GM18870 (cell line): ENCODE results near the gene C4orf50.

ENCODE experiments used
- ATAC-seq: cut with Tn5 transposase; IDR thresholded peaks from one replicate; pipeline ENCODE4 v1.9.1; 2021; ENCODE audit warnings: moderate library complexity; ENCODE audit not compliant: unreplicated experiment

Gene C4orf50

DNA sequence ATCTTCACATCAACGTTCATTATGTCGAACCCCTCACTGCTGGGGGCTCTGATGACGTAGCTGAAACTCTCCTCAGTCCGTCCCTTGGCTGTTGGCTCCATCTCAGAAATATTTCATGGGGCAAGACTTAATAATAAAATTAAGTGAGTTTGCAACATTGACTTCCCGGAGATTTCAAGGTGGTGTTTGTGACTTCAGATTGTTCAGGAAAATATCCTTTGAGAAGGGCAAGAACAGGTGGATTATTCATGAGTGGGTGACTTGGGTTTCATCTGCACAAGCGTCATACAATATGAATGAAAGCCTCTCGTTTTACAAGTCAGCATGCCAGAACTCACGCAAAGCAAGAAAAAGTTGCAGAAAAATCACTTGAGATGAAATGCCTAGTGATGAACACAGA lies at the start of gene C4orf50:
C4orf50 (minus strand) TSS at position 101 of the 400 bp plus-strand sequence.
- no peak for ATAC-seq

DNA sequence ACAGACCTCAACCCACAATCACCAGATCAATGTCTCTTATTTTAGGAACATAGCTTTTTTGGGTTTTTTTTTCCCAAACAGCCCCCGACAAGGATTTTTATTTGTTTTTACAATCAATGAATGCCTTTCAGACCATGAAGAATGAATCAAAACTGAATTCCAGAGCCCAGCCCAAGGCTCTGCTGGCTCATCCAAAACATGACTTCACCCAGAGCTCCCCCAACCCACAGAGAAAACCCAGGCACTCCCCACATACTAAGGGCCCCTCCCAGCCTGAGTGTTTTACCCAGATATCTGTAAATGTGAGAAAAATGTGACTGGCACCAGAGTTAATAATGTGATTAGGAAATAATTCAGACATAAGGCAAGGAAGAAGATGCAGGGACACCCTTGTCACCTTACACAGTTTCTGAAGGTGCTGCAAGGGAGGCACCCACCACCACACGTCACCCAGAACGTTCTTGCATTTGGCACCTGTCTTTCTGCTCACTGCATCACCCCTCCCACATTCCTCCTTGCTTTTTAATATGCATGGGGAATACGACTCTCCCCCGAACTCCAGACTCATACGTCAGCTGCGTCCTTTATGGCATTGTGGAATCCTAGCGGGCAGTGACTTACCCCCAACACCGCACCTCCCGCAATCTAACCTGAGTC lies 47.8 kb upstream of the C4orf50 start:
- no peak for ATAC-seq

DNA sequence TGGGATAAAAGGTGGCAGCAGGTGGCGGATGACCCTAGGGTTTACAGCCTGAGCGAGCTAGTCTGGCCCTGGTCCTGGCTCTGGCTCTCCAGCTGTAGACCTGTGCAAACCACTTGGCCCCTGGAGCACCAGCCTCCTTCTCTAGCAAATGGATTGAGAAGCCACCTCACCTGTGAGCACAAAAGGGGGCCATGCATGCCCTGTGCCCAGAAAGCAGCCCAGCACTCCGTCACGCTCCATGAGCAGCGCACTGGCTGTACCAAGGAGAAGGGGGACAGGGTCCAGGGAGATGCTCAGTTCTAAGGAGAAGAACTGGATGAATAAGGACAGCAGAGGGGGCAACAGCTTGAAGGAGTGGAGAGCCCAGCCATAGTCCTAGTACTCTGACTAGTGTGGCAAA lies 46.9 kb upstream of the C4orf50 start:
- ATAC-seq = no peak

DNA sequence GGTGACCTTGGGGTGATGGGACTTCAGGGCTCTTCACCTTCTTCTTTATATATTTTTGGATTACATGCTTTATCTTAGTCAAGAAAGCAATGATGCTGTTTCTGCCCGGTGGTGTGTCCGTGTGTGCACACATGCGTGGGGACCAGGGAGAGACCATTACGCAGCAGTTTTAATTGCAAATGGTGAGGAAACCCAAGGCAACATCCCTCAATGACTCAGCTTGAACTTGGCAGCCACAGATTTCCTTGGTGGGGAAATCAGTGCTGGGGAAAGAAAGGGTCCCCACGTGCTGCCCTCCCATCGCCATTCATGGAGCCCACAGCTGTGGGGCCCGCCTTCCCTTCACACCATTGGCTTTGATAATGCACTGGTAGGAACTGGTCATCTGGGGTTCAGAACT lies 46.2 kb upstream of the C4orf50 start:
- ATAC-seq = no peak

DNA sequence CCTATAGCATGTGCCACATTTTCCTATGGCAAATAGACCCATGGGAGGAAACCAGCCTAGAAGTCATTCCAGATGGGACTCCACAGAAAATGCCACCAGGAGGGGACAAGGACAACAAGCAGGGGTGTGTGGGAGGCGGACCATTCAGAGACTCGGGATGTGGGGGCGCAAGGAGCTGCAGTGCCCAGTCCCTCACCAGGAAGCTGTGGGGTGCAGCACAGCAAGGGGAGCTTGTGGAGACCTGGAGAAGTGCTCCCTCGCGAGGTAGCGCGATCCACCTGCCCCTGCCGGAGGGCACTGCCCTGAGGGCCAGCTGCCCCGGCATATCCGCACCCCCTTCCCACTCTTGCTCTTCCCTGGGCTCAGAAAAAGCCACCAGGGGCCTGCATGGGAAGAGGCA lies 45.5 kb upstream of the C4orf50 start:
- ATAC-seq = no peak

DNA sequence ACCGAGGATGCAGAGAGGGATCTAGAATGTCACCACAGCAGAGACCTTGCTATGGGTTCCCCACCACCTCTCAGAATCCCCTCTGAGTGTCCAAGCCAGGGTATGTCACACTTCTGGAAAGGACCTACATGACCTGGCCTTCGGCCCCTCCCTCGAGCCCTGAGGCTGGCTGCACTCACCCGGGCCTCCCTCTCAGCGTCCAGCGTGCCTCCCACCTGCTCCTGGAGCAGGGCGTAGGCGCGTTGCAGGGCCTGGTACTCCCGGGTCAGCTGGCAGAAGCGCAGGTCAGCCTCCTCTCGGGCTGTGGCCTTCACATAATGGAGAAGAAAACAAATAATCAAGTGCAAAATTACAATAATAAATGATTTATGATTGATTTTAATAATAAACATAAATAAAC lies 43.9 kb upstream of the C4orf50 start:
- no peak for ATAC-seq

DNA sequence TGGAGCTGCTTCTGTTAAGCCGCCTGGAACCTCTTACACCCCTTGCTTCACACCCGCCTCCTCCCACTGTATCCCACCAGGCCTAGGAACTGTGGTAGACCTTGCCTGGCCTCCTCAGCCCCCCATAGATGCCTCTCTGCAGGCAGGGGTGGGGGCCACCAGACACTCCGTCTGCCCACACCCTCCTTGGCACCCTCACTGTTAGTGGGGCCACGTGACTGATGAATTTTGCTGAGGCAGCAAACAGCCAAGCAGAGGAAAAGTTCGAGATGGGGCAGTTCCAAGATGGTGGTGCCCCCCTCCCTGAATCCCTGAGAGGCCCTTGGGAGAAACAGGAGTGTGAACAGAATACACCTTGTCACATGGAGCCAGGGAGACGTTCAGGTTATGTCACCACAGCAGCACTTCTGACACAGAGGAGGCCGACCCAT lies 41.2 kb upstream of the C4orf50 start:
- no peak for ATAC-seq

DNA sequence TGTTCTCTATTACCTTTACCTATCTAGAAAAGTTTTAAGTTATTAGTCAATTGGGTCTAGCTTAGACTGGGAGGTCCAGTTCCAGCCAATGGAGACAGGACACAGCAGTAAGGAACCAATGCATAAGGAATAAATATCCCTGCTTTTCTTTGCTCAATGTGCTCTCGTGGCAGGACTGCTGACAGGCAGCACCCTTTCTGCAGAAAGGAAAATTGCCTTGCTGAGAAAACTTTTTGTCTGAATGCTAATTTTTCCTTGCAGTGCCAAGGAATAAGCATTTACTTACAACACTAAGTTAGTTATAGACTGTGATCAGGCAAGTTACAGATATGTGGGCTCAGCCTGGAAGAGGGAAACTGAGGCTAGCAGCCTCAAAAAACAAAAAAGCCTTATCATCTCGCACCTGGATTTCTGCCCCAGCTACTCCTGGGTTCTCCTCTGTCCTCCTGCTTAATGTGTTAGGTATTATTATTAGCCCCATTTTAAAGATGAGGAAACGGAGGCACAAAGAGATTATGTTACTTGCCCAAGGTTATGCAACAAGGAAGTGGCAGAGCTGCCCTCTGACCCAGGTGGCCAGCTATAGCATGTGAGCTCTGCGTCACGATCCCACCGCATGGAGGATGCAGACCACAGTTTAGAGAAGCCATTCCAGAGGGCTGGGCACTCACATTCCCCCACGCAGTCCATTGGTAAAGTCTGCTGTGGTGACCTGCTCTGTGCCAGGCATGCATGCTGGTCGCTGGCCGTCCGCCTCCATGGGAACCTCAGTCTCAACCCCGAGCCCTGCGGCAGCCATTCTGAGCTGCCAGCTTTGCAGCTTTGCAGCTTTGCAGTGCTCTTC lies 40.5 kb upstream of the C4orf50 start:
- no peak for ATAC-seq

DNA sequence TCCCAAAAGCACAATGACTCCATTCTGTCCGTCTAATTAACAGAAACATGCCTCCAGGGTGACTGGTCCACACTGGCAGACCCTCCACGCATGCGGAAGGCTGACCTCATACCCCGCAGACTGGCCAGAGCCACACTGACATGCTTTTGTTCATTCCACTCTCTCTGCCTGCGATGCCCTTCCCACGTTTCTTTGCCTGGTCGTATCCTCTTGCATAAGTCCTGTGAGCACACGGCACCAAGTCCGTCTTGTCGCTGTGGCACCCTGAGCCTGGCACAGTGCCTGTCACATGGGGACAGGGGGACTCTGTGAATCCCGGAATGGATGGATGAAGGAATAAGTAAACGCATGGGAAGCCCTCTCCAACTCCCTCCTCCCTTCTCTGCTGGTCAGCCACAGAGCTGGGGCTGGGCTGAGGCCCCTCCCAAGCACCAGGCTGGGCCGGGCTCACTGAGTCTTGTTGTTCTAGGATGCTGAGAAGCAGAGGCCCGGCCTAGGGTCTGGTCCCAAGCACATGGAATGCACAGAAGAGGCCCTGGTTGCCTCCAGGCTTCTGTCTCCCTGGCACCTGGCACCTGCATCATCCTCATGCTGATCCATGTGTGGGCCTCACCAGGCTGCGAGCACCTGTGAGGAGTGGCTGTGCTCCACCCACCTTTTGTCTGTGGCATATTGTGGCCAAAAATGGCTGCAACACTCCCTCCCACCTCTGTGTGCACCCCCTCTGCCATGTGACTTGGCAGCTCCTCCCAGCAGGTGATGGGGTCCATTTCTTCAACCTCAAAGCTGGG lies 38.9 kb upstream of the C4orf50 start:
- no peak for ATAC-seq

DNA sequence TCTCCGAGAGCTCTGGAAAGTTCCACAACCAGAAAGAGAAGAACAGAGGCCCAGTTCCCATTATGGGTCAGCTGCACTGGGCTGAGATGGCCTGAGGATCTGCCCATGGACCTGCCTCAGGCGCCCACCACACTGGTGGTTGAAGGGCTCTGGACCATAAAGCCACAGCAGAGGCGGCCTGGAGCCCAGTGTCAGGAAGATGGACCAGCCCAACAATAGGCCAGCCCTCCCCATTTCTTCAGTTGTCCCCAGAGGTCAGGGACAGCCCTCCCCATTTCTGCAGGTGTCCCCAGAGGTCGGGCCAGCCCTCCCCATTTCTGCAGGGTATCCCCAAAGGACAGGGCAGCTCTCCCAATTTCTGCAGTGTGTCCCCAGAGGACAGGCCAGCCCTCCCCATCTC lies 37.2 kb upstream of the C4orf50 start:
- no peak for ATAC-seq

DNA sequence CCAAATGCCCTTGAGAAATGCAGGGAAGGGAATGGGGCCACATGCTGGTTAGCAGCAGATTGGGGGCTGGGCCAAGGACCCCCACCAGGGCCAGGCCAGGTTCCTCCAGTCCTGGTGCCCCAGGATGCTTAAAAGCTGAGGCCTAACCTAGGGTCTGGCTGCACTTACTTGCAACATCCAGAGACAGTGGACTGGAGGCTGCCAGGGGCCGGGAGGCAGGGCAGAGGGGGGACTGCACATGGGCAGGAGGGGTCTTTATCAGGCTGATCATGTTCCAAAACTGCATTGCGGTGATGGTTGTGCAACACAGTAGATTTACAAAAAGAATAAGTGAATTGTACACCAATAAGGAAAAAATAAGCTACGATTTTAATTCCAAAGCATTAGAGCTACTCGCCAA lies 36.8 kb upstream of the C4orf50 start:
- no peak for ATAC-seq

DNA sequence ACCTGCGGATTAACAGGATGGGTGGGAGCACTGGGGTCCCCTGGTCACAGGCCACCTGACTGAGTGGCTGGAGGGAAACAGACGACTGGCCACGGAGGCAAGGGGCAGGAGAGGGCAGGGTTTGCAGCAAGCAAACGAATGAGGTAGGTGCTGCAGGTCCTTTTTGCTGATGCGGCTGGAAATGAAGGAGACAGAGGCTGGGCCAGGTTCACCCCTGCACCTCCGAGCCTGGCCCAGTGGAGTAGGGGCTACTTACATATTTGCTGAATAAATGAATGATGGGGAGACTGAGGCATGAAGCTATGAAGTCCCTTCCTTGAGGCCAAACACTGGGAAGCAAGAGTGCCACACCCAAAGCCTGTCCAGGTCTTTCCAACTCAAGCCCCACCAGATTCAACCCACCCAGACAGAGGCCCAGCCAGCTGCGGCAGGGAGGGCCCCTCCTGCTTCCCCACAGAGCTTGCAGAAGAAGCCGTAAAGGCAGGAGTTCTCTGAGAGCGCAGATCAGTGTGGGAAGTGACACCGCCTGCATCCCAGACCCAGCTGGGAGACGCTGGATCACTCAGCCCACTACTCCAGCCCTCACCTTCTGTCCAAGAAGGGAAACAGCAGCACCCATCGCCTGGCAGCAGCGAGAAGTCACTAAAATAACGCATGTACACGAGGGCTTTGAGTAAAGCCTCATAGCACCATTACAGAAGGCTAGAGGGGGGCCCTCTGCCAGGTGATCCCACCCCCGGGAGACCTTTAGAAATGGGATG lies 36.1 kb upstream of the C4orf50 start:
- no peak for ATAC-seq

DNA sequence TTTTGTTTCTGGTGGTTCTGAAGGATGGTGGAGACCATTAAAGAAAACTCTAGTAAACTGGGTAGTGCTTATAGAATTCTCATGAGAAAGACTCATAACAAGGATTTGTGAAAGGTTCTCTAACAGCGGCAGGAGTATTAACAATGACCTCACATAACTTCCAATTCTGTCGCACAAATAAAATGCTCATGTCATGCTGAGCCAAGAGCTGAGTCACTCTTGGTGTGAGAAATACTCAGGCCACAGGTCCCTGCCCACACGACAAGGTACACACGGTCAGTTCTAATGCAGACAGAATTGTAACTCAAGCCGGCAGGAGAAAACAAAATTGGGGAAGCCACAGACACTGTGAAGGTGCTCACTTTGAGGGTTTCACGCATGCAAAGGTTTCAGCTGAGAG lies 34.4 kb upstream of the C4orf50 start:
- ATAC-seq = no peak

DNA sequence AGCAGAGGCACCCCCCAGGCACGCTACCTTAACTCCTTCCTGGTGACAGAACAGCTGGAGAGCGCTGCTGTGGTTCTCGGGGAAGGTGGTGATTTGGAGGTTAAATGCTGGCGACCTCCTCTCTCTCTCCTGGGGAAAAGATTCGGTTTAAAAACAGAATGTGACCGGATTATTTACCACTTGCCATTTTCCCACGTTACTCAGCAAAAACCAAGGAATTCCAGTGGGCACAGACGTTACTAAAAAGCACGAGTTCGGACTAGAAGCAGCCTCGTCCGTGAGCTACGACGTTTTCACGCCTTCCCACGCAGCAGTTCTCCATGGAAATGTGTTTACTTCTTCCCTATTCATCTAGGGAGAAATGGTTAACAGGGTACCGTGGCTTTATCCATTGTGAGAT lies 32.3 kb upstream of the C4orf50 start:
- no peak for ATAC-seq

DNA sequence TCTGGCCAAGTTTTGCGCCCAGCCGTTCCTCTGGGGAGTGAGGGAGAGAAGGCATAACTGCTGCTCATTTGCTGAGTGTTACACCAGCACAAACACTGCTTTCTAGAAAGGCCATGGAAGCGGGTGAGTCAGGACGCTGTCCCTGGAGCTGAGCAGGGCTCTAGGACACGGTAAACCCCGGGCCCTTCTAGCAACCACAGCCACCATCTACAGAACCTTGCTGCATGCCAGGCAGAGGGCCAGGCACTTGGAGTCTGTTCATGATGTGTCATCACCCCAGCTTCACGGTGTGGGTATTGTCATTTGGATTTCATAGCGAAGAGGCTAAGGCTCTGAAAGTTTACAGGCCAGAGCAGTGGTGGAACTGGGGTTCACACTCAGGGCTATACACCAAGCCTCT lies 31.8 kb upstream of the C4orf50 start:
- no peak for ATAC-seq

DNA sequence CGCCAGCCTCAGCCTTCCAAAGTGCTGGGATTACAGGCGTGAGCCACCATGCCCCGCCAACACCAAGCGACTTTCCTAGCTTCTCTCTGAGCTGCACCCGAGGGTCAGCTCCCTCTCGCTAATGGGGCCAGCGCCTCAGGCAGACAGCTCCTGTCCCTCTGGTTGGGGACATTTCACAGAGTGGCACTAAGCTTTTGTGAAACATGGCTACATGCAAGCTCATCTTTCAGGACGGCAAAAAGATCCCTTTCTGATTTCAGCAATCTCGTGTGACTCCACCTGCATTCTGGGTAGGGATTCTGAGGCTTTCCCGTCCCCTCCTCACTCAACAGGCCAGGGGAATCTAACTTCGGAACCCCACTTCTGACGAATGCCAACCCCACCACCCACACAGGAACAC lies 31.0 kb upstream of the C4orf50 start:
- ATAC-seq = no peak

DNA sequence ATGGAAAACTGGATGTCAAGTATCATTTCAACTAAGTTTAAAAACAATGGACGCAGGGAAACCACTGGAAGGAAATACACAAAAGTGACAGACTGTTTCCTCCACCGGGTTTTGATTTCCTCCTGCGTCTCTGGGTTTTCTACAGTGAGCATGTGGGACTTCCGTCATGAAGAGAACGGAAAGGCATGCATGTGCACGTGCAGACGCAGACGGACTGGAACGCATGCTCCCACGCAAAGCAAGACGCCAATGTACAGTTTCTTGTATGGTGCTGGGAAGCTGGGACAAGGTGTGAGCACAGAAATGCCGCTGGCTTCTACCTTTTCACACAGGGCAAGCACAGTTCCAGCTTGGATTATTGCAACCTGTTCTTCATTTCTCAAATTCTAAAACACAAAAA lies 30.3 kb upstream of the C4orf50 start:
- ATAC-seq = no peak

DNA sequence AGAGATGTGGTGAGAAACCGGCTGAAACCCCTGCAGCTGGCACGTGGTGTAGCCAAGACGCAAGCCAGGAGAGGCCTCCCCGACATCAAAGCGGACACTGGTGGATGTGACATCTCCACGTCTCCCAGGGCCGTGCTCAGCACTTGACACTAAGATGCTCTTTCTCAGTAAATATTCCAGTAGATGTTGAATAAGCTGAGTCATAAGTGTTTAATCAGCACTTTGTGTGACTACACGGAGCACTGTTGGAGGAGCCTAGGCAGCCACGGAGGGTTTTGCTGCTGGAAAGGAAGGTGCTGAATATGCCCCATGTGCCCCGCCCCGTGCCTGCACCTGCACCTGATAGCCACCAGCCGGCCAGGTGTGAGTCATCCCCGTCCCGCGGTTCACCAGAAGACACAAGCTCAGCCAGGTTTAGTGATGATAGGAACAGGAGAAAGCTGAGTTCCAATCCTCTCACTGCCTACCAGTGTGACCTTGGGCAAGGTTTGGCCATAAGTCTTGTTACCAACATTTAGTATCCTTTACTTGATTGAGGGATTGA lies 29.0 kb upstream of the C4orf50 start:
- no peak for ATAC-seq

DNA sequence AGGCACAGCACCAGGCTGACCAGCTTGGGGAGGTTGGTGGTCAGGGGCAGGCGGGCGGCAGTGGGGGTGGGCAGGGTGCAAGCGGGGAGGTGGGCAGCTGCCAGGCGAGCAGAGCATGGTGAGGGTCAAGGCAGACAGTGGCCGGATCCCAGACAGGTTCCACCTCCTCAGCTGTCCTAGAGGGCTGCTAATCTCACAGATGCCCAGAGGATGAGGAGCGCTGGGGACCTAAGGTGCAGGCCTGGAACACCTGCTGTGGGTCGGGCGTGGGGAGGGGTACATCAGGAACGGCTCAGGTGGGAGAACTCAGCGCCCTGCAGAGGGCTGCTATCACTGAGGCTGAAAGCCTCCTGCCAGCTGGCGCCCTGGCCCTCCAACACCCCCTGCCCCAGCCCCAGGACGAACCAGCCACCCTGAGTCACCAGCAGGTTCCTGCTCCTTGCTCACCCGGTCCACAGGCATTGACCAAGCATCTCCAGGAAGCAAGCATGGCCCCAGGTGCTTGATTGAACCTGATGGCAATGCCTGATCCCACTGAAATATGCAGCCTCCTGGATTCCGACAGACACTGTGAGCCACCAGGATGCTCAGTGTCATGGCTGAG lies 28.4 kb upstream of the C4orf50 start:
- ATAC-seq = no peak

DNA sequence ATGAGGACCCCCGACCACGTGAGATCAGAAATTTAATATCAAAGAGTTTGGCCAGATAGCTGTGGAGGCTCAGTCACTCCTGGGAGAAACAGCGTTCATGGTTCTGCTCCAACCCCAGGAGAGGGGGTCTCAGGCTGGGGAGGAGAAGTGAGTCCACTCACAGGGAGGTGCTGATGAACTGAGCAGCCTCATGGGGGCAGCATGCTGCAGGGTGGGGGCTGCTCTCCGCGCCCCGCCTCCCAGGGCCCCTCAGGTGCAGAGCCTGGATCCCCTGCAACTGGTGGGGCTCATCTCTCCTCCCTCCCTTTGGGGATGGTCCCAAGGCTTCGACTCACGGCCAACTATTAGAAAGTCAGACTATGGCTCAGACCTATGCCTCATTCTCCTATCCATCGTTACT lies 26.6 kb upstream of the C4orf50 start:
- no peak for ATAC-seq
